ENCODE measurements around the gene SLCO2A1.

The SLCO2A1 gene

GRCh38 chr3:134057654-134058110 lies 28.0 kb upstream of the SLCO2A1 start:
- Histone ChIP-seq H3K9me3 (no peaks in the 10 kb centered on the region), H3K4me3 (ENCODE audit: low read depth, low read length) (no peak overlapping the region), H3K4me1 (no peaks in the 10 kb centered on the region), H3K27me3 (no peaks in the 10 kb centered on the region), H3K36me3 (no peaks in the 10 kb centered on the region)
- DNase-seq: no peak
- TF ChIP-seq CTCF (IDR thresholded peaks at IDR 0.05; ENCODE audit: low read depth, low read length): no peak

- DNase-seq: no peak
- Histone ChIP-seq H3K27me3 (no peaks in the 10 kb centered on the region), H3K4me1 (no peaks in the 10 kb centered on the region), H3K4me3 (ENCODE audit: low read depth, low read length) (no peak overlapping the region), H3K36me3 (no peaks in the 10 kb centered on the region), H3K9me3 (no peaks in the 10 kb centered on the region)
- TF ChIP-seq CTCF (IDR thresholded peaks at IDR 0.05; ENCODE audit: low read depth, low read length): no peak
Measured at GRCh38 chr3:134057006-134057653, 27.4 kb upstream of the SLCO2A1 start.

GRCh38 chr3:134056464-134056891 lies 26.8 kb upstream of the SLCO2A1 start:
- no peak for TF ChIP-seq CTCF (IDR thresholded peaks at IDR 0.05; ENCODE audit: low read depth, low read length)
- Histone ChIP-seq H3K4me3 (ENCODE audit: low read depth, low read length) (no peak overlapping the region), H3K27me3 (no peaks in the 10 kb centered on the region), H3K9me3 (no peaks in the 10 kb centered on the region), H3K4me1 (no peaks in the 10 kb centered on the region), H3K36me3 (no peaks in the 10 kb centered on the region)
- DNase-seq: no peak

GRCh38 chr3:134055661-134056060 lies 25.9 kb upstream of the SLCO2A1 start:
- Histone ChIP-seq H3K4me3 (ENCODE audit: low read depth, low read length) (no peak overlapping the region), H3K27me3 (no peaks in the 10 kb centered on the region), H3K4me1 (no peaks in the 10 kb centered on the region), H3K9me3 (no peaks in the 10 kb centered on the region), H3K36me3 (no peaks in the 10 kb centered on the region)
- no peak for DNase-seq
- no peak for TF ChIP-seq CTCF (IDR thresholded peaks at IDR 0.05; ENCODE audit: low read depth, low read length)

- no peaks in the 10 kb centered on the region for H3K27me3 ChIP-seq
- H3K36me3 ChIP-seq: no peaks in the 10 kb centered on the region
- H3K9me3 ChIP-seq: no peaks in the 10 kb centered on the region
- H3K4me1 ChIP-seq: no peaks in the 10 kb centered on the region
- TF ChIP-seq CTCF (IDR thresholded peaks at IDR 0.05; ENCODE audit: low read depth, low read length): no peak
- H3K4me3 ChIP-seq (ENCODE audit: low read depth, low read length): no peak overlapping the region
- DNase-seq: no peak
Measured at GRCh38 chr3:134054881-134055280, 25.2 kb upstream of the SLCO2A1 start.

GRCh38 chr3:134054231-134054630 lies 24.5 kb upstream of the SLCO2A1 start:
- TF ChIP-seq CTCF (IDR thresholded peaks at IDR 0.05; ENCODE audit: low read depth, low read length): no peak
- Histone ChIP-seq H3K36me3 (no peaks in the 10 kb centered on the region), H3K9me3 (no peaks in the 10 kb centered on the region), H3K27me3 (no peaks in the 10 kb centered on the region), H3K4me3 (ENCODE audit: low read depth, low read length) (no peak overlapping the region), H3K4me1 (no peaks in the 10 kb centered on the region)
- DNase-seq: no peak

All from BE2C (cell line).